ENCODE measurements around the gene KLHL17.
"Not testable (repeated sequence)": the region's sequence is repeated elsewhere in the genome, so short reads cannot be mapped to it uniquely, and the experiment has no call there.

The KLHL17 gene

GRCh38 chr1:974687-975328 lies 14.4 kb downstream of the KLHL17 start:
- H3K27me3 ChIP-seq (replicated peaks in 2 of 5; ENCODE audit: control insufficient read depth in 4 of 5, insufficient read depth in 5 of 5, low read length in 4 of 5) = peaks cover 0 to 53% (median 8%) of the 10 kb centered on the region in 5 experiments
- H3K9me3 ChIP-seq (ENCODE audit: control extremely low read depth in 1 of 5, control insufficient read depth in 4 of 5, insufficient read depth in 2 of 5, low read depth in 1 of 5, low read length in 4 of 5) = no peaks in the 10 kb centered on the region
- peaks cover 0 to 8% (median 7%) of the 10 kb centered on the region in 4 experiments for H3K4me1 ChIP-seq (ENCODE audit: control extremely low read depth in 1 of 4, control insufficient read depth in 4 of 4, insufficient read depth in 4 of 4, low read length in 3 of 4)
- WGBS (ENCODE audit: insufficient coverage) = 90% methylated on average over 13 of the region's 17 CpGs
- no peak overlapping the region for H3K27ac ChIP-seq (ENCODE audit: insufficient read depth in 1 of 2, low read depth in 1 of 2, low read length in 2 of 2, poor library complexity in 1 of 2, severe bottlenecking in 2 of 2)
- POLR2A ChIA-PET = no interaction called here
- CTCF ChIA-PET = interaction anchor here (1.0 to 3.1 kb wide), 5 partner anchors 33 to 105 kb away, joined by 3 to 12 read pairs (median 5); no protein-coding TSS in a partner anchor
- H3K4me3 ChIP-seq (ENCODE audit: control insufficient read depth in 1 of 7, extremely low read depth in 1 of 7, insufficient read depth in 4 of 7, low read depth in 2 of 7, low read length in 6 of 7) = no peak overlapping the region
- H3K36me3 ChIP-seq (ENCODE audit: control insufficient read depth in 4 of 4, insufficient read depth in 4 of 4, low read length in 3 of 4) = no peaks in the 10 kb centered on the region
- DNase-seq = no peak

GRCh38 chr1:975365-975764 lies 15.0 kb downstream of the KLHL17 start:
- Histone ChIP-seq H3K4me3 (ENCODE audit: control insufficient read depth in 1 of 7, extremely low read depth in 1 of 7, insufficient read depth in 4 of 7, low read depth in 2 of 7, low read length in 6 of 7) (no peak overlapping the region), H3K9me3 (ENCODE audit: control extremely low read depth in 1 of 5, control insufficient read depth in 4 of 5, insufficient read depth in 2 of 5, low read depth in 1 of 5, low read length in 4 of 5) (no peaks in the 10 kb centered on the region), H3K4me1 (ENCODE audit: control extremely low read depth in 1 of 4, control insufficient read depth in 4 of 4, insufficient read depth in 4 of 4, low read length in 3 of 4) (peaks cover 0 to 8% (median 7%) of the 10 kb centered on the region in 4 experiments), H3K27ac (ENCODE audit: insufficient read depth in 1 of 2, low read depth in 1 of 2, low read length in 2 of 2, poor library complexity in 1 of 2, severe bottlenecking in 2 of 2) (no peak overlapping the region), H3K36me3 (ENCODE audit: control insufficient read depth in 4 of 4, insufficient read depth in 4 of 4, low read length in 3 of 4) (no peaks in the 10 kb centered on the region), H3K27me3 (replicated peaks in 2 of 5; ENCODE audit: control insufficient read depth in 4 of 5, insufficient read depth in 5 of 5, low read length in 4 of 5) (peaks cover 0 to 47% (median 8%) of the 10 kb centered on the region in 5 experiments)
- POLR2A ChIA-PET = no interaction called here
- no peak for DNase-seq
- WGBS (ENCODE audit: insufficient coverage) = 79% methylated on average over 8 of the region's 9 CpGs
- CTCF ChIA-PET = interaction anchor here (0.9 to 3.1 kb wide), 7 partner anchors 8 to 106 kb away, joined by 3 to 12 read pairs (median 5); no protein-coding TSS in a partner anchor

GRCh38 chr1:975896-976683 lies 15.7 kb downstream of the KLHL17 start:
- Histone ChIP-seq H3K36me3 (ENCODE audit: control insufficient read depth in 4 of 4, insufficient read depth in 4 of 4, low read length in 3 of 4) (no peaks in the 10 kb centered on the region), H3K27me3 (replicated peaks in 2 of 5; ENCODE audit: control insufficient read depth in 4 of 5, insufficient read depth in 5 of 5, low read length in 4 of 5) (peaks cover 0 to 40% (median 8%) of the 10 kb centered on the region in 5 experiments), H3K27ac (ENCODE audit: insufficient read depth in 1 of 2, low read depth in 1 of 2, low read length in 2 of 2, poor library complexity in 1 of 2, severe bottlenecking in 2 of 2) (no peak overlapping the region), H3K4me1 (ENCODE audit: control extremely low read depth in 1 of 4, control insufficient read depth in 4 of 4, insufficient read depth in 4 of 4, low read length in 3 of 4) (peaks cover 0 to 8% (median 7%) of the 10 kb centered on the region in 4 experiments), H3K9me3 (ENCODE audit: control extremely low read depth in 1 of 5, control insufficient read depth in 4 of 5, insufficient read depth in 2 of 5, low read depth in 1 of 5, low read length in 4 of 5) (no peaks in the 10 kb centered on the region), H3K4me3 (ENCODE audit: control insufficient read depth in 1 of 7, extremely low read depth in 1 of 7, insufficient read depth in 4 of 7, low read depth in 2 of 7, low read length in 6 of 7) (peak overlapping the region in 3 of 7 experiments; percentile 38 to 67 (median 50))
- WGBS (ENCODE audit: insufficient coverage) = 10% methylated on average over 30 of the region's 40 CpGs
- CTCF ChIA-PET = interaction anchor here (0.6 to 3.1 kb wide), 9 partner anchors 9 to 107 kb away, joined by 3 to 12 read pairs (median 4); no protein-coding TSS in a partner anchor
- peak; percentile 61 to 71 (median 65) for DNase-seq
- POLR2A ChIA-PET = interaction anchor here (1.0 kb wide), 1 partner anchor 9 kb away, joined by 3 read pairs; the partner anchor contains the start of gene PLEKHN1

GRCh38 chr1:976791-977190 lies 16.4 kb downstream of the KLHL17 start:
- no CpG with 5 or more reads among the region's 39 CpGs for WGBS (ENCODE audit: insufficient coverage)
- H3K27me3 ChIP-seq (replicated peaks in 2 of 5; ENCODE audit: control insufficient read depth in 4 of 5, insufficient read depth in 5 of 5, low read length in 4 of 5) = peaks cover 0 to 36% (median 4%) of the 10 kb centered on the region in 5 experiments
- not testable (repeated sequence) for H3K9me3 ChIP-seq (ENCODE audit: control extremely low read depth in 1 of 5, control insufficient read depth in 4 of 5, insufficient read depth in 2 of 5, low read depth in 1 of 5, low read length in 4 of 5); H3K4me1 ChIP-seq (ENCODE audit: control extremely low read depth in 1 of 4, control insufficient read depth in 4 of 4, insufficient read depth in 4 of 4, low read length in 3 of 4); H3K27ac ChIP-seq (ENCODE audit: insufficient read depth in 1 of 2, low read depth in 1 of 2, low read length in 2 of 2, poor library complexity in 1 of 2, severe bottlenecking in 2 of 2); DNase-seq; H3K36me3 ChIP-seq (ENCODE audit: control insufficient read depth in 4 of 4, insufficient read depth in 4 of 4, low read length in 3 of 4); H3K4me3 ChIP-seq (ENCODE audit: control insufficient read depth in 1 of 7, extremely low read depth in 1 of 7, insufficient read depth in 4 of 7, low read depth in 2 of 7, low read length in 6 of 7)
- ChIA-PET CTCF (interaction anchor here (0.6 to 3.1 kb wide), 7 partner anchors 21 to 107 kb away, joined by 3 to 12 read pairs (median 5); no protein-coding TSS in a partner anchor), POLR2A (interaction anchor here (1.0 kb wide), 1 partner anchor 10 kb away, joined by 3 read pairs; the partner anchor contains the start of gene PLEKHN1)

GRCh38 chr1:978069-978834 lies 17.9 kb downstream of the KLHL17 start:
- Histone ChIP-seq H3K36me3 (ENCODE audit: control insufficient read depth in 4 of 4, insufficient read depth in 4 of 4, low read length in 3 of 4) (no peaks in the 10 kb centered on the region), H3K27me3 (replicated peaks in 2 of 5; ENCODE audit: control insufficient read depth in 4 of 5, insufficient read depth in 5 of 5, low read length in 4 of 5) (peaks cover 0 to 40% (median 3%) of the 10 kb centered on the region in 5 experiments), H3K4me1 (ENCODE audit: control extremely low read depth in 1 of 4, control insufficient read depth in 4 of 4, insufficient read depth in 4 of 4, low read length in 3 of 4) (peaks cover 0 to 8% (median 7%) of the 10 kb centered on the region in 4 experiments), H3K27ac (ENCODE audit: insufficient read depth in 1 of 2, low read depth in 1 of 2, low read length in 2 of 2, poor library complexity in 1 of 2, severe bottlenecking in 2 of 2) (no peak overlapping the region), H3K4me3 (ENCODE audit: control insufficient read depth in 1 of 7, extremely low read depth in 1 of 7, insufficient read depth in 4 of 7, low read depth in 2 of 7, low read length in 6 of 7) (no peak overlapping the region), H3K9me3 (ENCODE audit: control extremely low read depth in 1 of 5, control insufficient read depth in 4 of 5, insufficient read depth in 2 of 5, low read depth in 1 of 5, low read length in 4 of 5) (no peaks in the 10 kb centered on the region)
- POLR2A ChIA-PET = no interaction called here
- CTCF ChIA-PET = interaction anchor here (6.5 kb wide), 1 partner anchor 15 kb away, joined by 58 read pairs; no protein-coding TSS in a partner anchor
- WGBS (ENCODE audit: insufficient coverage) = 95% methylated on average over 24 of the region's 44 CpGs
- DNase-seq = peak in 1 of 3 donors; percentile 27

- Histone ChIP-seq H3K4me1 (ENCODE audit: control extremely low read depth in 1 of 4, control insufficient read depth in 4 of 4, insufficient read depth in 4 of 4, low read length in 3 of 4) (peaks cover 0 to 8% (median 7%) of the 10 kb centered on the region in 4 experiments), H3K27me3 (replicated peaks in 2 of 5; ENCODE audit: control insufficient read depth in 4 of 5, insufficient read depth in 5 of 5, low read length in 4 of 5) (peaks cover 0 to 42% (median 2%) of the 10 kb centered on the region in 5 experiments), H3K36me3 (ENCODE audit: control insufficient read depth in 4 of 4, insufficient read depth in 4 of 4, low read length in 3 of 4) (no peaks in the 10 kb centered on the region), H3K27ac (ENCODE audit: insufficient read depth in 1 of 2, low read depth in 1 of 2, low read length in 2 of 2, poor library complexity in 1 of 2, severe bottlenecking in 2 of 2) (no peak overlapping the region), H3K4me3 (ENCODE audit: control insufficient read depth in 1 of 7, extremely low read depth in 1 of 7, insufficient read depth in 4 of 7, low read depth in 2 of 7, low read length in 6 of 7) (no peak overlapping the region), H3K9me3 (ENCODE audit: control extremely low read depth in 1 of 5, control insufficient read depth in 4 of 5, insufficient read depth in 2 of 5, low read depth in 1 of 5, low read length in 4 of 5) (no peaks in the 10 kb centered on the region)
- WGBS (ENCODE audit: insufficient coverage) = 94% methylated on average over 53 of the region's 60 CpGs
- no peak for DNase-seq
- POLR2A ChIA-PET = interaction anchor here (0.6 kb wide), 1 partner anchor 1070 kb away, joined by 3 read pairs; no protein-coding TSS in a partner anchor
- CTCF ChIA-PET = interaction anchor here (6.5 kb wide), 1 partner anchor 14 kb away, joined by 58 read pairs; no protein-coding TSS in a partner anchor
These were observed 18.7 kb downstream of the KLHL17 start for GRCh38 chr1:978835-979743.

Measured in common myeloid progenitor, CD34-positive (primary cell).